PC-9 (cell line): ENCODE measurements around the gene TRAF6. TPM values are rescaled to one million over a fixed set of nuclear protein-coding genes. Genes with fewer than 3 reads are reported as not detected.

Experiments
- BruUV-seq: library from RNA; stranded (reverse); fragments of 400-500 nt; replicated peaks from 2 replicates; lab custom pipeline; 2021; lab: Mats Ljungman, UMichigan
- CTCF ChIA-PET: fragments of 300-600 bp; sonication (Branson Sonifier 250); formaldehyde crosslinking; loops from one replicate; lab custom pipeline; 2022; ENCODE audit warnings: antibody characterized with exemption; lab: Charles Lee
- POLR2A ChIA-PET: fragments of 300-600 bp; sonication (Branson Sonifier 250); formaldehyde crosslinking; loops from one replicate; lab custom pipeline; 2022; ENCODE audit warnings: antibody characterized with exemption; ENCODE audit not compliant: unreplicated experiment; lab: Charles Lee
- DNase-seq, 2 experiments: peaks; one replicate each; pipeline versions ENCODE4 v3.0.0 to v3.0.0-alpha.2; 2015 to 2022; ENCODE audit warnings: mixed read lengths in 1 of 2
- H2AFZ ChIP-seq: fragments of 200-600 bp; sonication (generic); 2 replicates; pipeline ENCODE4 v1.8.1; 2017; ENCODE audit warnings: antibody characterized with exemption
- H3F3A ChIP-seq: fragments of 200-600 bp; sonication (generic); 2 replicates; pipeline ENCODE4 v1.8.1; 2017; ENCODE audit warnings: antibody characterized with exemption, mild to moderate bottlenecking, low read depth; ENCODE audit not compliant: insufficient read depth
- H3K27ac ChIP-seq: fragments of 200-600 bp; sonication (generic); 2 replicates; pipeline ENCODE4 v1.6.1; 2016; ENCODE audit warnings: mixed run types
- H3K27me3 ChIP-seq: fragments of 200-600 bp; sonication (generic); 2 replicates; pipeline ENCODE4 v1.6.1; 2016; ENCODE audit warnings: low read depth, mixed run types; ENCODE audit not compliant: insufficient read depth
- H3K36me3 ChIP-seq: fragments of 200-600 bp; sonication (generic); 2 replicates; pipeline ENCODE4 v1.6.1; 2016; ENCODE audit warnings: low read depth, mixed run types
- H3K4me1 ChIP-seq: fragments of 200-600 bp; sonication (generic); replicated peaks from 2 replicates; pipeline ENCODE4 v1.6.1; 2016; ENCODE audit warnings: mixed run types; ENCODE audit not compliant: insufficient read depth
- H3K4me2 ChIP-seq: fragments of 200-600 bp; sonication (generic); 2 replicates; pipeline ENCODE4 v1.6.1; 2017; ENCODE audit warnings: mixed run types
- H3K4me3 ChIP-seq: fragments of 200-600 bp; sonication (generic); 2 replicates; pipeline ENCODE4 v1.6.1; 2016; ENCODE audit warnings: mixed run types
- H3K79me2 ChIP-seq: fragments of 200-600 bp; sonication (generic); 2 replicates; pipeline ENCODE4 v1.6.1; 2017; ENCODE audit warnings: low read depth, mixed run types
- H3K9me2 ChIP-seq: fragments of 200-600 bp; sonication (generic); 2 replicates; pipeline ENCODE4 v1.8.1; 2017; ENCODE audit warnings: mild to moderate bottlenecking; ENCODE audit not compliant: insufficient read depth
- H3K9me3 ChIP-seq: fragments of 200-600 bp; sonication (generic); 2 replicates; pipeline ENCODE4 v1.8.1; 2016; ENCODE audit warnings: low read depth; ENCODE audit not compliant: insufficient read depth
- H4K20me1 ChIP-seq: fragments of 200-600 bp; sonication (generic); 2 replicates; pipeline ENCODE4 v1.8.1; 2017; ENCODE audit not compliant: insufficient read depth
- CTCF ChIP-seq: fragments of 200-600 bp; sonication (generic); conservative IDR thresholded peaks from 2 replicates; pipeline ENCODE4 v1.6.1; 2017; ENCODE audit warnings: mixed run types, antibody characterized with exemption, mild to moderate bottlenecking, moderate library complexity
- EZH2 ChIP-seq: fragments of 200-600 bp; sonication (generic); IDR thresholded peaks from 2 replicates; pipeline ENCODE4 v1.8.0; 2017; ENCODE audit warnings: antibody characterized with exemption, low read depth
- intact Hi-C: fragments of 100-400 bp; cut with micrococcal nuclease; formaldehyde crosslinking; loops from one replicate; pipeline ENCODE4 v1.10.0; 2022; ENCODE audit not compliant: unreplicated experiment
- total RNA-seq: library from RNA; stranded (reverse); gene quantifications from 2 replicates; pipeline ENCODE4 v1.2.3, GENCODE V29; 2021

TRAF6 gene
- total RNA-seq, 1 experiment from 2014 or later: 9.2 TPM

DNA sequence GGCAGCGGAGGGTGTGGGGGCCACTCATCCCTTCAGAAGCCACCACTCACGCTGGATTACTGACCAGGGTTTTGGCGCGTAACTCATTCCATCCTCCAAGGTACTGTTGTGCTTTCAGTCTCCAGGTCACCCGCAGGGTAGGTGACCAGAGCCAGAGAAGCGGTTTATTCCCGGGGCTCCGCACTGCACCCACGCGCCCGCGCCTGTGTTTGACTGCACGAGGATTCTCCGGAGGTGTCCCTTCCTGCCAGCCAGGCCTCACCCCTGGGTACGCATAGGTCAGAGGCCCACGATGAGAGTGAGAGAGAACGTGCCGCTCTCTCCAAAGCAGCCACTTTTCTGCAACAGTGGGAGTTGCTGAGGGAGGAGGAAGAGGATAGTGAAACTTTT lies 55.5 kb downstream of the TRAF6 start:
- no peaks in the 10 kb centered on the region for H3K79me2 ChIP-seq
- no peak overlapping the region for H3K27ac ChIP-seq
- peaks cover 57% of the 10 kb centered on the region for H3K4me1 ChIP-seq
- no peak for TF ChIP-seq CTCF
- no peak for TF ChIP-seq EZH2
- POLR2A ChIA-PET: no interaction called here
- no peak overlapping the region for H3K4me3 ChIP-seq
- no peaks in the 10 kb centered on the region for H4K20me1 ChIP-seq
- DNase-seq: no peak
- peaks cover 26% of the 10 kb centered on the region; the same call in 1 of the 2 replicates for H3F3A ChIP-seq
- 0 out of 2 replicates have a peak overlapping the region, but pooled peaks have one; percentile 48 for H3K4me2 ChIP-seq
- CTCF ChIA-PET: no interaction called here
- H3K9me3 ChIP-seq: no peaks in the 10 kb centered on the region
- intact Hi-C loops: no loop called here
- H3K36me3 ChIP-seq: no peaks in the 10 kb centered on the region
- no peaks in the 10 kb centered on the region for H3K9me2 ChIP-seq
- H3K27me3 ChIP-seq: no peaks in the 10 kb centered on the region
- H2AFZ ChIP-seq: no peak overlapping the region
- no TSS peak for BruUV-seq

DNA sequence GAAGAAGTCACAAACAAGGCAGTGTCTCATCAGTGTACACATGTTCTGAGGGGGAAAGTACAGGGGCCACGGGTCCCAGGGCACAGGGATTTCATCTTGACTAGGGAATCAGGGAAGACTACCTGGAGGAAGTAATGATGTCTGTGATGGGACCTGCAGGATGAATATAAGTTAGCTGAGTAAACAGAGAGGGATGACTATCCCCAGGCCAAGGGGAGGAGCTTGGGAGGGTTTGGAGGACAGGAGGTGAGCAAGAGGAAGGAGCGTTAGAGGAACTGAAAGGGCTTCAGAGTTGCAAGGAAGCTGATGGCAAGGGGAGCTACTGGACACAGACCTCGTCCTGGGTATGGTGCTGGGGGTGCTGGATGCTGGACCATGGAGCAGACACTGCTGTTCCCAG lies 56.4 kb downstream of the TRAF6 start:
- no TSS peak for BruUV-seq
- Histone ChIP-seq H3F3A (peaks cover 26% of the 10 kb centered on the region; the same call in 1 of the 2 replicates), H3K4me1 (peaks cover 64% of the 10 kb centered on the region), H3K36me3 (no peaks in the 10 kb centered on the region), H3K27ac (no peak overlapping the region), H3K27me3 (no peaks in the 10 kb centered on the region), H3K9me2 (no peaks in the 10 kb centered on the region), H2AFZ (no peak overlapping the region), H3K4me2 (peak overlapping the region; percentile 45), H3K9me3 (no peaks in the 10 kb centered on the region), H3K4me3 (no peak overlapping the region), H4K20me1 (no peaks in the 10 kb centered on the region), H3K79me2 (no peaks in the 10 kb centered on the region)
- intact Hi-C loops: no loop called here
- TF ChIP-seq CTCF: no peak
- no peak for TF ChIP-seq EZH2
- CTCF ChIA-PET: no interaction called here
- peak in 1 of 2 experiments; percentile 36 for DNase-seq
- POLR2A ChIA-PET: no interaction called here

DNA sequence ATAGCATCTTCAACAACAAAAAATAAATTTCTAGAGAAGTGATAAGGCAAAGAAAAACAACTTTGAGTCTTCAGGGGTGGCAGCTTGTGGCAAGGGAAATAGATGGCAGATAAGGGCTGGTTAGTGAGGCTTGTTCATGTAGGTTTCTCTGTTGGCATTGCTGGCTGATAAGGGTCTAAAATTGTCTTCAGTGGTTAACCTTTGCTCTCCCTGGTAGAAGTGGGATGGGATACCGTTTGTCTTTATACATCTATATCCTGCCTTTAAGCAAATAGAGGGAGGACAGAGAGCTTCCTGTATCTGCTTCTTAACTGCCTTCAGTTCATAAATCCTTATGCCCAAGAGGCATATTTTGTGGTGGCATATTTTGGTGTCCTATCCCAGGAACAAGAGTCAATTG lies 57.1 kb downstream of the TRAF6 start:
- no peaks in the 10 kb centered on the region for H3K9me2 ChIP-seq
- no peaks in the 10 kb centered on the region for H4K20me1 ChIP-seq
- peak overlapping the region; percentile 45 for H3K4me2 ChIP-seq
- H3K36me3 ChIP-seq: no peaks in the 10 kb centered on the region
- POLR2A ChIA-PET: interaction anchor here (0.5 kb wide), 1 partner anchor 29 kb away, joined by 8 read pairs; no protein-coding TSS in a partner anchor
- no peaks in the 10 kb centered on the region for H3K27me3 ChIP-seq
- H3F3A ChIP-seq: peaks cover 31% of the 10 kb centered on the region; the same call in 1 of the 2 replicates
- intact Hi-C loops: no loop called here
- CTCF ChIA-PET: no interaction called here
- TF ChIP-seq EZH2 (no peak), CTCF (no peak)
- BruUV-seq: no TSS peak
- DNase-seq: peak in 1 of 2 experiments; percentile 43
- peaks cover 71% of the 10 kb centered on the region for H3K4me1 ChIP-seq
- H3K9me3 ChIP-seq: no peaks in the 10 kb centered on the region
- H3K27ac ChIP-seq: no peak overlapping the region
- H3K79me2 ChIP-seq: no peaks in the 10 kb centered on the region
- no peak overlapping the region for H2AFZ ChIP-seq
- H3K4me3 ChIP-seq: no peak overlapping the region
